Measurements from ENCODE around the gene HACD1.
A peak's percentile ranks its signal among the peaks of the same experiment; 100 is the strongest.
"Not testable (repeated sequence)": the region's sequence is repeated elsewhere in the genome, so short reads cannot be mapped to it uniquely, and the experiment has no call there.

Gene HACD1

DNA sequence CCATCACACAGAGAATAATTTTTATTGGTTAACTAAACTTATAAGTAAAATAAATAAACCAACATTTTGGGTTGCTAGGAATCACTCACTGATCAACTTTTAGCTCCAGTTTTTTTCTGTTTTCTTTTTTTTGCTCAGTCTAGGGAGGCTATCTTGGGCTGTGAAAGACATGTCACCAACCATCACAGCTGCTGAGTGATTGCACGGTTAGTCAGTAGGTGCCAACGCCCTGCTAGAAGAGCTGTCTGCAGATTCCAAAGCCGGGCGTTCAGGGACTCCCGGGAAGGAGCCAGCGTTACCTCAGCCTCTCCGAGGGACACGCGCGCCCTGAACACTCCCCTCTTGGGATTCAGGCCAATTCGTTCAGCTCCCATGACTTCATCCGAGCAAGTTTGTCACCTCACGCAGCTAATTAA lies 26.2 kb upstream of the HACD1 start:
- DNase-seq, result no peak

DNA sequence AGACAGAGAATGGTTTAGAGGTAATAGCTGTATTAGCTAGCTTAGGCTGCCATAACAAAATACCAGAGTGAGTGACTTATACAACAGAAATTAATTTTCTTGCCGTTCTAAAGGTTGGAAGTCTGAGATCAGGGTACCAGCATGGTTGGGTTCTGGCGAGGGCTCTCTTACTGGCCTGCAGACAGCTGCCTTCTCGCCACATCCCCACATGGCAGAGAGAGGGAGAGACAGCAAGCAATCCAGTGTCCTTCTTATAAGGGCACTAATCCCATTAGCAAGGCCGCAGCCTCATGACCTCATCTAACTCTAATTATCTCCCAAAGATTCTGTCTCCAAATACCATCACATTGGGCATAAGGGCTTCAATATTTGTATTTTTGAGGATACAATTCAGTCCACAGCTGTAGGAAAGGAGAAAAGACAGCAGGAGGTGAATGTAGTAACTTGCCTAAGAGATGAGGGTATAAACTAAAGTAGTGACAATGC lies 23.2 kb upstream of the HACD1 start:
- no peak for DNase-seq

DNA sequence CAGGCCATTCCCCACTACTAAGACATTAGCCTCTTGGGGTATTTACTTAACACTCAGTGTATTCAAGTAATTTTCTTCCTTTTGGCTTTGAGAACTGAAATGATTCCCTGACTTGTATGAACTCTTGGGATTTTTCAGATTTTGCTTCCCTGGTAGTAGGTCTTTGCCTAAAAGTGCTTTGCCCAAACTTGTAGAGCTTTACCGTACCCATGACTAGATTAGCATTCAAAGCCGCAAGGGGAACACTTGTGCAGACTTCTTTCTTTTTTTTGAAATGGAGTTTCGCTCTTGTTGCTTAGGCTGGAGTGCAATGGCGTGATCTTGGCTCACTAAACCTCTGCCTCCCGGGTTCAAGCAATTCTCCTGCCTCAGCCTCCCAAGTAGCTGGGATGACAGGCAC lies 20.7 kb upstream of the HACD1 start:
- DNase-seq, result no peak

DNA sequence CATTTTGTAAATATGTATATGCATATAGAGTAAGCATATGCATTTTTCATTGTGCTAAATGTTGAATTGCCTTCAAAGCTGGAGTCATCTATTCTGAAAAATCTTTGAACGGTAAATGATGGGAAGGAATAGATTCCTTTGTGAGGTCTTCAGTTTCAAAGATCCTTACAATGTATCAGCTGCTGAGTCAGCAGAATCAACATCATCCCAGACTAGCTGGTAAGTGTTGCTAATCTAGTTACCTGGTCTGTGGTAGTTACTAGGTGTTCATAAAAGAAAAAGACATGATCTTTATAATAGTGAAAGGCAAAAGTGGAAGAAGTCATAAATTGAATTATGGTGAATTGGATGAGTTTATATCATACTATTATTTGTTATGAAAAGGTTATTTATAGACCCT lies 16.2 kb upstream of the HACD1 start:
- no peak for DNase-seq

DNA sequence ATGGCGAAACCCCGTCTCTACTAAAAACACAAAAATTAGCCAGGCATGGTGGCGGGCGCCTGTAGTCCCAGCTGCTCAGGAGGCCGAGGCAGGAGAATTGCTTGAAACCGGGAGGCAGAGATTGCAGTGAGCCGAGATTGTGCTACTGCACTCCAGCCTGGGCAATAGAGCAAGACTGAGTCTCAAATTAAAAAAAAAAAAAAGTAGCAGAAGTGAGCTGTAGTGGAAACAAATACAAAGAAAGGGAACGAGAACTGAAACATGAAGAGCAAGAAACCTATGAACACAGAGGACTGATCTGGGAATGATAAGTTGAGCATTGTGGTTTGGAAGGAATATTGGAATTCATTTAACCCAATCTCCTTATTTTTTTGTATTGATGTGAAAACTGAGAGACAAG lies 15.4 kb upstream of the HACD1 start:
- DNase-seq, result not testable (repeated sequence)

DNA sequence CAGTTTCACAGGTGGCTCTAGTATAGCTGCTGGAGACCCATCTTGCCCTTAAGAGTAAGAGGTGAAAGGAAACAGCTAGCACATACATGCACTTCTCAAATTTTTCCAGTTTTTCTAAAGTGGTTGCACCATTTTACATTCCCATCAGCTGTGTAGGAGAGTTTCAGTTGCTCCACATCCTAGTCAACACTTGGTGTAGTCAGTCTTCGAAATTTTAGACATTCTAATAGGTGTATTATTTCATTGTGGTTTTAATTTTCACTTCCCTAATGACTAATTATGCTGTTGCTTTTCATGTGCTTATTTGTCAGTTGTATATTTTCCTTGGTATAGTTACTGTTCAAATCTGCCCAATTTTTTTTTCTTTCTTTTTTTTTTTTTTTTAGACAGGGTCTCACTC lies 9.5 kb upstream of the HACD1 start:
- no peak for DNase-seq

DNA sequence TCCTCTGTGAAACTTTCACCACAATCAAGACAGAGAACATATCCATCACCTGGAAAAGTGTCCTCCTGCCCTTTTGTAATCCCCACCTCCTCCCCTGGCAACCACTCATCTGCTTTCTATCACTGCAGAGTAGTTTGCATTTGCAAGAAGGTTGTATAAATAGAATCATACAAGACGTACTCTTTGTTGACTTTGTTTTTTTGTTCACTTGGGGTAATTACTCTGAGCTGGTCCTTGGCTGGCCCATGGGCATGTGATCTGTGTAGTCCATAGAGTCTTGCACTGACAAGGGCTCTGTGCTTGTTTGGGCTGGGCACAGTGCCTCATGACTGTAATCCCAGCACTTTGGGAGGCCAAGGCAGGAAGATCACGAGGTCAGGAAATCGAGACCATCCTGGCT lies 7.8 kb upstream of the HACD1 start:
- DNase-seq, result no peak

DNA sequence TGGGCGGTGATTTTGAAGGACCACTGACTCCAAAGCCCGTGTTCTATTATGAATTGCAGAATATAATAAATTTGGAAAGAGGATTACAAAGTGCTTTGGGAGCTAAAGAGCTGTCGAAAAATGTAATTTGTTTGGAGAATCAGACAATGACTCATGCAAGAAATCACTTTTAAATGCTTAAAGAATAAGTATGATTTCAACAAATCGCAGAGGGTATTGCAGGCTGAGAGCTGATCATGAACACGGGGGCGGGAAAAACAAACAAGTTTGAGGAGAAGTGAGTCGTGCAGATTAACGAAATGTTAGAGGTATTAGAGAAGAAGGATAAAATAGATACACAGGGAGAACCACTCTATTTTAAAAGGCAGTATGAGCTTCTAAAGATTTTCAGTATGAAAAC lies 4.9 kb upstream of the HACD1 start:
- DNase-seq, result no peak

DNA sequence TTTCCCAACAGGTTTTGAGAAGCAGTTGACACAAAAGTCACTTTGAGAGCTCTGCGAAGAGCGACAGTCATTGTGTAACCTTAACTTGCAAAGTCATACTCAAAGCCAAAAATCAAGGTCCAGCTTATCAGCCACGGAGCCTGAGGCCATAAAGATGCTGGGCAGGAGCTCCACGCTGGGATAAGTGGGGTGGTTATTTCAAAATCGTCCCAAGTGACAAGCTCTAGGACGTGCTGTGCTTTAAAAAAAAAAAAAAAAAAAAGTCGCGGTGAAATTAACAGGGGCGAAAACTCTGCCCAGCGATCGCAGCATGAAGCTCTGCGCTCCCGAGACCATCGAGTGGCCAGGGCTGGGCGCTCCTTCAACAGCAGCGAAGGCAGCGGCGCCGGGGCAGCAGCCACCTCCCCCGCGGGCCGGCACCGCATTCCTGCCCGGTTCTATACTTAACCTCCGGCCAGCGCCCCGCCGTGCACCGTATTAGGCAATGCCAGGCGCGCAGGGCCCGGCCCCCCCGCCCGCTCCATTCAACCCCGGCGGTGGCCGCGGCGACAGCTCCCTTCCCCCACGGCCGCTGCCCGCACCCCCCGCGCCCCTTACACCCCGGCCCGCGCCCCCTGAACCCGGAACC lies 657 bp downstream of the HACD1 start:
- peak; percentile 23 for DNase-seq

DNA sequence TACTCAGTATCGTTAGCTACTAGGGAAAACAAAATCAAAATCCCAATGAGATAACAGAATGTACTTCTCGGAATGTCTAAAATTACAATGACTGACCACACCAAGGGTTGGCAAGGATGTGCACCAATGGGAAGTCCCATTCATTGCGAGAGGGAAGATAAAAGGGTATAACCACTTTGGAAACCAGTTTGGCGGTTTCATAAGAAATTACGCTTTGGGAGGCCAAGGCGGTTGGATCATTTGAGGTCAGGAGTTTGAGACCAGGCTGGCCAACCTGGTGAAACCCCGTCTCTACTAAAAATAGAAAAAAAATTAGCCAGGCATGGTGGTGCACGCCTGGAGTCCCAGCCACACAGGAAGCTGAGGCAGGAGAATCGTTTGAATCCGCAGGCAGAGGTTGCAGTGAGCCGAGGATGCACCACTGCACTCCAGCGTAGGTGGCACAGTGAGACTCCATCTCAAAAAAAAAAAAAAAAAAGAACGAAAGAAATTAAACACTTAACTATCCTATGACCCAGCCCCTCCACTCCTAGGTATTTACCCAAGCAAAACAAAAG lies 7.6 kb downstream of the HACD1 start:
- DNase-seq, result no peak

DNA sequence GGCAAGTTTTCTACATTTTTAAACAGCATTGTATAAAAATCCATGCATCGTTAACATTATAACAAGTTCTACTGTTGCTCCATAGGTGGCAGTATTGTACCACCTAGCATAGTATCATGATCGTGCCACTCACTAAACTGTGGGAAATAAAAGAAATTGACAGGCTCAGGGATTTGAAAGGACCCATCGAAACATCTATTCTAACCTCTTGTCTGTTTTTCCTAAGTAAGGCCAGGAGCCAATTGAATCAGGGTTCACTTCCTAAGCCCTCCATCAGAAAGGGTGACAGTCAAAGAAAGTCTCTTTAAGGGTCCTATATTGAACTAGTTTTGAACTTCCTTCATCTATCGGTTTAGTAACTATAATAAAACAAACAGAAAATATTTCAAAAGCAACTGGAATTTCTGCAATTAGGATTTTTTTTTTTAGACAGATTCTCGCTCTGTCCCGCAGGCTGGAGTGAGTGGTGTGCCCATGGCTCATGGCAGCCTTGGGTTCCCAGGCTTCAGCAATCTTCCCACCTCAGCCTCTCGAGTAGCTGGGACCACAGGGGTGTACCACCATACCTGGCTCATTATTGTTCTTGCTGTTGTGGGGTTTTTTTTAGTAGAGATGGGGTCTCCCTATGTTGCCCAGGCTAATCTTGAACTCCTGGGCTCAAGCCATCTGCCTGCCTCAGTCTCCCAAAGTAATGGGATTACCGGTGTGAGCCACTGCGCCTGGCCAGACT lies 9.4 kb downstream of the HACD1 start:
- DNase-seq, result peak; percentile 66

DNA sequence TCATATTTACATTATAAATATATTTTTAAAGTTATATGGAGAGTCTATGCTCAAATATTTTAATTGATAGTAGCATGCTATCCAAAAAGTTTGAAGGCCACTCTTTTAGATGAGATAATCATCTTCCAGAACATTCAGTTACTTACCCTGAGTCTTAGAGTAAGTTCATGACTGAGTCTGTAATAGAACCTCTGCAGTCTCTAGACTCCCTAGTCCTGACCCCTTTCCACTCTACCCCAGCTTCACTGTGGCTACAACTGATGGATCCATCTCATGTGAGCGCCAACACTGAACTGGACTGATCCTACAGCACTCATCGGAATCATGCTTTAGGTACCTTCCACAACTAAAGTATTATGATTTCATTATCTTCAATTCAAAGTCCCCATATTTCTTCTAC lies 10.1 kb downstream of the HACD1 start:
- DNase-seq, result no peak

DNA sequence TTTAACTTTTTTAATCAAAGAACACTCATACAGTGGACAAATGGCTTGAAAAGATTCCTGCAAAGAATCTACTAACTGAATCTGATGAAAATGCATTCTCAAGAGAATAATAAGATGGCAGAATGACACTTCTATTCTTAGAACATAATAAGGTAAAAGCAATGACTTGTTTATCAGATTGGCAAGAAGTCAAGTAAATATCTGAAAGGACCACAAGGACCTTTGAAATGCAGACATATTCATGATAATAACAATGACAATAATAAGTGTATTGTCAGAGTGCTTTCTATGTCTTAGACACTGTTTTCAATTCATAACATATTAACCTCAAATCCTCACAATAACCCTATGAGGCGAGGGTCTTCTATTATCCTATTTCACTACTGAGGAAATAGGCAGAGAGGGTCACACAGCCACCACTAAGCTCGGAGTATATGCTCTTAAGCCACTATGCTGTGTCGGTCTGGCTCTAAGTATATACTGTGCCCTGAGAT lies 10.6 kb downstream of the HACD1 start:
- no peak for DNase-seq

DNA sequence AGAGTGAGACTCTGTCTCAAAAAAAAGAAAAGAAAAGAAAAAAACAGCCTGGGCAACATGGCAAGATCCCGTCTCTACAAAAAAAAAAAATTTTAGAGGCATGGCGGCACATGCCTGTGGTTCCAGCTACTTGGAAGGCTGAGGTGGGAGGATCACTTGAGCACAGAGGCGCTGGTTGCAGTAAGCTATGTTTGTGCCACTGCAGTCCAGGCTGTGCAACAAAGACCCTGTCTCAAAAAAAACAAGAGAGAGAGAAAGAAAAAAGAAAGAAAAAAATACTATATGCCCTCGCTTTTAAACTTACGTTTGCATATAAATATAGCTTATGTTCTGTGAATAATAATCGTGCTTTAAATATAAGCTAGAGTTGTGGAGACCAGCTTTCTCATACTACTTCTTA lies 11.2 kb downstream of the HACD1 start:
- DNase-seq, result no peak

DNA sequence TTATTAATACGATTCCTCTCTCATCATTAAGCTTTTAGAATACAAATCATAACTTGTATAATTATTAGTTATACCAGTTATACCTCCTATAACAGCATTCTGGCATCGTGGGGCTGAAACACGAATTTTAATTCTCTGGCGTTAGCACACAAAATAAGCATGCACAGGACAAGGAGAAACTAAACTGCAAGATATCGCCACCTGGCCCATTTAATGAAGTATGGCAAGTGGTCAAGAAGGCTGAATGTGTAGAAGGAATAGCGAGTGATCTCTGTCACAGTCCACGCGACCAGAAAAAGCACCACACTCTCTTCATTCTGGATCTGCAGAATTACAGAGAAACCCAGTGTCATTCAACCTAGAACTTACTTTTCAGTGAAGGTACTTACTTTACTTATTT lies 18.1 kb downstream of the HACD1 start:
- DNase-seq, result peak; percentile 5

DNA sequence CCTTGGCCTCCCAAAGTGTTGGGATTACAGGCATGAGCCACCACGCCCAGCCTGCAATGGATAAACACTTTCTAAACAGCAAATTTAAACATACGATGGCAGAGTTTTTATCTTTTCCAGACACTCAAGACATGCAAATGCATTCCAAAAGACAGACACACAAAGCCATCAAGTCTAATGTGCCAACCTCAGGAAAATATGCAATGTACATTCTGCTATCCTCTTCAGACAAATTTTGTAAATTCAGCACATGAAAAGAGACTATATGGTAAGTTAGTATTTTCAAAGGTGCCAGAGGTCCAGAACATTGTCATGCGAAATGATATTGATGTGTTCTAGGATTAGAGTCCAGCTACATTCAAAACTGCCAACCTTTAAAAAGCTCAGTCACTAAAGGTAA lies 19.8 kb downstream of the HACD1 start:
- no peak for DNase-seq

DNA sequence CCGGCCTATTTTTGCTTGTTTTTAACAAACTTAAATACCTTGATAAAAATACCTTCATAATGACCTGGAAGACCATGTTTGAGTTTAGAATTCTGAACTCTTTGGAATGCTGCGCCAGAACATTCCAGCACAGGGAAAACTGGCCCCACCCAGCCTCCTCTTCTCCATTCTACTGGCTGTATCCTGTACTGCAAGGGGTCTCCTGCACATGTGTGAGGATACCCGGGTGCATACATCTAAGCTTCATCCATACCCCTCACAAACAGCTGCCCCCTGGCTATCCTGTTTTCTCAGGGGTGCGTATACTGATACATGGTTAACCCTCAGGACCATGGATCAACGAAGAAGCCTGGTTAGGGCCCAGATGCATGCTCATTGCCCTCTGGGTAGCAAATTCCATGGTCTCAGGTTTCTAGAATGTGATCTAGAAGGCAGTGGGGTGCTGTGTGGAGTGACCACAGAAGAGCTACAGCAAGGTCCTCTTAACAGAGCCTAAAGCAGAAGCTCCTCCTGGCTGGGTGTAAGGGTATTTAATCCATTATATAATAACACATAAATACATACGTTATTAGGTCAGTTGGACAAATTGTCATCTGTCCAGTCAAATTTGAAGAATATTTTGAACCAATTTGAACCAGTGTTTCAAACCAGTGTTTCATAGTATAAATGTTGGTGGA lies 26.1 kb downstream of the HACD1 start:
- DNase-seq, result no peak

DNA sequence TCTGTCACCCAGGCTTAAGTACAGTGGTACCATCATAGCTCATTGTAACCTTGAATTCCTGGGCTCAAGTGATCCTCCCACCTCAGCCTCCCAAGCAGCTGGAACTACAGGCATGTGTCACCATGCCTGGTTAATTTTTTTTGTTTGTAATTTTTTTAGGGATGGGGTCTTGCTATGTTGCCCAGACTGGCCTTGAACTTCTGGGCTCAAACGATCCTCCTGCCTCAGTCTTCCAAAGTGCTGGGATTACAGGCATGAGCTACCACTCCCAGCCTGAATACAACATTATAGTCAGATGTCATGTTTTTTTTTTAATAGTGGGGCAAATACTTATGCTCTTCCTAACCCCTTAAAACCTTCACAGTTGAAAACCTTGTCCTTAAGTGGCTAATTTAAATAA lies 27.9 kb downstream of the HACD1 start:
- DNase-seq, result not testable (repeated sequence)

DNA sequence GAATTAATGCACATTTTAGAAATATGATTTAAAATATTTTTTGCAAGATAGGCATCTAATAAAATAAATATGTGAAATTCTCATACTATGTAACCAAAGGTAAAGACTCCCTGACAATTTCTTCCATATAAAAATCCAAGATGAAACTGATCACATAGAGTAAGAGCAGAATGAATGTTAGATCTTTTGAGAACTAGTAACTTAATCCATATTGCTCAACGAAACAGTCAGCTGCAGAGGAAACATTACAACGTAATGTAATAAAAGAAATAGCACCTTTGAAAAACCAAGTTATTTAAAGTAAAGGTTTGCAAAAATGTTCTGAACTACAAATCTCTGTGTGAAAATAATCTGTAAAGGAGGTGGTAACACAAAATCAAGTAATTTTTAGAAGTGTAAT lies 28.8 kb downstream of the HACD1 start:
- no peak for DNase-seq

DNA sequence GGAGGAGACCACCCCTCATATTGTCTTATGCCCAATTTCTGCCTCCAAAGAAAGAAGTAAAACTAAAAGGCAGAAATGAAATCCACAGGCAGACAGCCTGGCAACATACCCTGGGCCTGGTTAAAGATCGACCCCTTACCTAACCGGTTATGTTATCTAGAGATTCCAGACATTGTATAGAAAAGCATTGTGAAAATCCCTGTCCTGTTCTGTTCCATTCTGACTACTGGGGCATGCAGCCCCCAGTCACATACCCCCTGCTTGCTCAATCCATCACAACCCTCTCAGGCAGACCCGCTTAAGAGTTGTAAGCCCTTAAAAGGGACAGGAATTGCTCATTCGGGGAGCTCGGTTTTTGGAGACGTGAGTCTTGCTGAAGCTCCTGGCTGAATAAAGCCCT lies 29.9 kb downstream of the HACD1 start:
- not testable (repeated sequence) for DNase-seq

DNA sequence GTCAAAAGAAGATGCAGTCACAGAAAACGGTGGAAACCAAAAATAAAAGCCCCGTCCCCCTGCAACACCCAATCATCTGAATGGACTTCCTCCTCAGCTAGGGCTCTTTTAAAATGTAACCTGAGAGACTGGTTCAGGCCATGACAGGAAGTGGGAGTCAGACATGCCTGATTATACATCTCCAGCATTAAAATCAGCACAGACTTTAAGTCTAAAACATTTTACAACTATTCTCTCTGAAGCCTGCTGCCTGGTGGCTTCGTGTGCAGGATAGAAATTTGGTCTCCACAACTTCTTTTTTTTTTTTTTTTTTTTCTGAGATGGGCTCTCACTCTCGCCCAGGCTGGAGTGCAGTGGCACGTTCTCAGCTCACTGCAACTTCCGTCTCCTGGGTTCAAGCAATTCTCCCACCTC lies 30.3 kb downstream of the HACD1 start:
- no peak for DNase-seq

DNA sequence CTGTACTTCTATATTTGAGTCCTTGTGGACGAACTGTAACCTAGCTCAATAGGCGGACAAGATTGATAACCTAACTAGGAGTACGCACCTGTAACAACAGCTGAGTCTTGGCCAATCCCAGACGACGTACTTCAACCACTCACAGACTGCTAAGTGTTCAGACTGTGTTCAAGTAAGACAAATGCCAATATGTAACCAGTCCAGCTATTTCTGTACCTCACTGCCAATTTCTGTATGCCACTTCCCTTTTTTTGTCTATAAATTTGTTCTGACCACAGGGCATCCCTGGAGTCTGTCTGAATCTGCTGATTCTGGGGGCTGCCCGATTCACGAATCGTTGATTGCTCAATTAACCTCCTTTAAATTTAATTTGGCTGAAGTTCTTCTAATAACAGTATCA lies 32.2 kb downstream of the HACD1 start:
- DNase-seq, result no peak

DNA sequence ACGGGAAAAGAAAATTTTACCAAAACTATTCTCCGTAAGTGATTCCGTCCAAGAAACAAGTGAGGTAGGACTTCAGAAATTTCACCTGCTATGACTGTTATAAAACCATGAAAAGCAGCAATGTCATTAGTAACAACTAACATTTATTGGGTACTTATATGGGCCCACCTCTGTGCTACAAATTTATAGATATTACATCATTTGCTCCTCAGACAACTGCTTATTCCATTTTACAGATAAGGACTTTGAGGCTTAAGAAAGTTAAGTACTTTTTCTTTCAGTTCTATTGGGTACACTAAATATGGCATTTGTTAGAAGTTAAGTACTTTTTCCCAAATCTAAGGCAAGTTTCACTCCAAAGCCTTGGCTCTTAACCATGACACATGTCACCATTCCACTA lies 36.3 kb downstream of the HACD1 start:
- no peak for DNase-seq

DNA sequence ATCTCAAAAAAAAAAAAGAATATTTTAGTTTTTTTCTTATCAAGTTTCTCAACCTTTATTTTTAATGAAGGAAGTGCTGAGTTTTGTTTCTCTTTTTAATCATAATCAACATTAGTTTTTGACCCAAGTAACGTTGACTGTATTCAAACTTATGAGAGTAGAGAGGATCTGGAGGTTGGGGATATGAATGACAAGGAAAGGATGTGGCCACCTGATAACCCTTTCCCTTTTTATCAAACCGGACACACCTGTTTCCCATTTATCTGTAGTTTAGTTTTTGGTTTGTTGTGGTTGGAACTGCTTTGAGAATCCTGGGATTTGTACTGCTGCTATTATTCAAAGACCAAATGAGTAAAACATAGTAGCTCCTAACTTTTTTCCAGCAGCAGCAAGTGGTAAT lies 38.6 kb downstream of the HACD1 start:
- no peak for DNase-seq
